Measurements from ENCODE around the gene ZNF385B. TPM values are rescaled to one million over a fixed set of nuclear protein-coding genes. Genes with fewer than 3 reads are reported as not detected.

The ZNF385B gene
- total RNA-seq, 2 donors from 2014 or later, result 5.3 to 18.1 TPM

GRCh38 chr2:179417436-179417949 lies 443.9 kb downstream of the ZNF385B start:
- no peaks in the 10 kb centered on the region for H3K4me1 ChIP-seq (ENCODE audit: control insufficient read depth, insufficient read depth, low read length)
- 64% methylated on average over 2 of the region's 2 CpGs; no CpG with 5 or more reads in 1 of the 2 experiments for WGBS, 2 experiments (ENCODE audit: insufficient coverage in 1 of 2, insufficient read length in 1 of 2)
- no peaks in the 10 kb centered on the region for H3K36me3 ChIP-seq (ENCODE audit: control insufficient read depth, insufficient read depth, low read length)
- no peak overlapping the region for H3K27ac ChIP-seq (ENCODE audit: low read depth, low read length)
- H3K4me3 Mint-ChIP-seq, result no peak overlapping the region
- no peak overlapping the region for H3K9ac ChIP-seq (ENCODE audit: extremely low read depth, low read length, poor library complexity, severe bottlenecking)
- H3K4me3 ChIP-seq (ENCODE audit: low read length), result no peak overlapping the region
- DNase-seq, result no peak
- H3K9me3 Mint-ChIP-seq, result peaks cover 10% of the 10 kb centered on the region
- H3K9me3 ChIP-seq (ENCODE audit: control insufficient read depth, low read length), result no peaks in the 10 kb centered on the region
- H3K36me3 Mint-ChIP-seq (ENCODE audit: low read depth), result no peaks in the 10 kb centered on the region
- no peaks in the 10 kb centered on the region for H3K27me3 Mint-ChIP-seq (ENCODE audit: insufficient read depth)
- H3K27ac Mint-ChIP-seq, result no peak overlapping the region
- no peaks in the 10 kb centered on the region for H3K27me3 ChIP-seq (ENCODE audit: control insufficient read depth, insufficient read depth, low read length, poor library complexity, severe bottlenecking)
- TF ChIP-seq, protein P1, sequence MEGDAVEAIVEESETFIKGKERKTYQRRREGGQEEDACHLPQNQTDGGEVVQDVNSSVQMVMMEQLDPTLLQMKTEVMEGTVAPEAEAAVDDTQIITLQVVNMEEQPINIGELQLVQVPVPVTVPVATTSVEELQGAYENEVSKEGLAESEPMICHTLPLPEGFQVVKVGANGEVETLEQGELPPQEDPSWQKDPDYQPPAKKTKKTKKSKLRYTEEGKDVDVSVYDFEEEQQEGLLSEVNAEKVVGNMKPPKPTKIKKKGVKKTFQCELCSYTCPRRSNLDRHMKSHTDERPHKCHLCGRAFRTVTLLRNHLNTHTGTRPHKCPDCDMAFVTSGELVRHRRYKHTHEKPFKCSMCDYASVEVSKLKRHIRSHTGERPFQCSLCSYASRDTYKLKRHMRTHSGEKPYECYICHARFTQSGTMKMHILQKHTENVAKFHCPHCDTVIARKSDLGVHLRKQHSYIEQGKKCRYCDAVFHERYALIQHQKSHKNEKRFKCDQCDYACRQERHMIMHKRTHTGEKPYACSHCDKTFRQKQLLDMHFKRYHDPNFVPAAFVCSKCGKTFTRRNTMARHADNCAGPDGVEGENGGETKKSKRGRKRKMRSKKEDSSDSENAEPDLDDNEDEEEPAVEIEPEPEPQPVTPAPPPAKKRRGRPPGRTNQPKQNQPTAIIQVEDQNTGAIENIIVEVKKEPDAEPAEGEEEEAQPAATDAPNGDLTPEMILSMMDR (conservative IDR thresholded peaks at IDR 0.05), result no peak
- peaks cover 1% of the 10 kb centered on the region for H3K4me1 Mint-ChIP-seq

DNA sequence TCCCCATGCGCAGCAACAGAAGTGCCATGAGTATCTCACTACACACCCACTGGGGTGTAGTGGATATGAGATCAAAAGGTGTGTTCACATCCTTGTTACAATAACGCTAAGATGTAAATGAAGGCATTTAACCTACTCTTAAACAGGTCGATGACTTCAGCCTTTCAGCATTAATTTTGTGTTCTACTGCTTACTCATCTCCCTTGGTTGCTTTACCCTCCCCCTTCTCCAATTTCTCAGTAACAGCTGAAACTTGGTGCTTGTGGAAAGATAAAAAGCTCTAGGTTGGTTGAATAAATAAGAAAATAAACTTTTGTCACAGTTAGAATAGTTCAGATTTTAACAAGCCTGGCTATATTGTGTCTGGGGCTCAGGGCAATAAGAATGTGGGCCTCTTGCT lies 449.3 kb downstream of the ZNF385B start:
- Histone ChIP-seq H3K36me3 (ENCODE audit: control insufficient read depth, insufficient read depth, low read length) (no peaks in the 10 kb centered on the region), H3K4me3 (ENCODE audit: low read length) (no peak overlapping the region), H3K9me3 (ENCODE audit: control insufficient read depth, low read length) (no peaks in the 10 kb centered on the region), H3K9ac (ENCODE audit: extremely low read depth, low read length, poor library complexity, severe bottlenecking) (no peak overlapping the region), H3K27ac (ENCODE audit: low read depth, low read length) (no peak overlapping the region), H3K27me3 (ENCODE audit: control insufficient read depth, insufficient read depth, low read length, poor library complexity, severe bottlenecking) (no peaks in the 10 kb centered on the region), H3K4me1 (ENCODE audit: control insufficient read depth, insufficient read depth, low read length) (no peaks in the 10 kb centered on the region)
- Mint-ChIP-seq H3K27ac (no peak overlapping the region), H3K27me3 (ENCODE audit: insufficient read depth) (no peaks in the 10 kb centered on the region), H3K36me3 (ENCODE audit: low read depth) (no peaks in the 10 kb centered on the region), H3K4me1 (peaks cover 2% of the 10 kb centered on the region), H3K4me3 (no peak overlapping the region), H3K9me3 (peaks cover 7% of the 10 kb centered on the region)
- TF ChIP-seq, protein P1 (conservative IDR thresholded peaks at IDR 0.05), result no peak
- no peak for DNase-seq
- 57 to 88% methylated on average over 1 to 3 of the region's 3 CpGs for WGBS, 2 experiments (ENCODE audit: insufficient coverage in 1 of 2, insufficient read length in 1 of 2)

GRCh38 chr2:179410552-179411356 lies 450.7 kb downstream of the ZNF385B start:
- Histone ChIP-seq H3K4me1 (ENCODE audit: control insufficient read depth, insufficient read depth, low read length) (no peaks in the 10 kb centered on the region), H3K9ac (ENCODE audit: extremely low read depth, low read length, poor library complexity, severe bottlenecking) (no peak overlapping the region), H3K4me3 (ENCODE audit: low read length) (no peak overlapping the region), H3K27ac (ENCODE audit: low read depth, low read length) (no peak overlapping the region), H3K9me3 (ENCODE audit: control insufficient read depth, low read length) (no peaks in the 10 kb centered on the region), H3K36me3 (ENCODE audit: control insufficient read depth, insufficient read depth, low read length) (no peaks in the 10 kb centered on the region), H3K27me3 (ENCODE audit: control insufficient read depth, insufficient read depth, low read length, poor library complexity, severe bottlenecking) (no peaks in the 10 kb centered on the region)
- 61 to 86% methylated on average over 3 to 8 of the region's 8 CpGs for WGBS, 2 experiments (ENCODE audit: insufficient coverage in 1 of 2, insufficient read length in 1 of 2)
- peaks cover 2% of the 10 kb centered on the region for H3K4me1 Mint-ChIP-seq
- no peak overlapping the region for H3K4me3 Mint-ChIP-seq
- no peaks in the 10 kb centered on the region for H3K27me3 Mint-ChIP-seq (ENCODE audit: insufficient read depth)
- H3K36me3 Mint-ChIP-seq (ENCODE audit: low read depth), result no peaks in the 10 kb centered on the region
- DNase-seq, result peak; percentile 75
- H3K27ac Mint-ChIP-seq, result no peak overlapping the region
- peaks cover 6% of the 10 kb centered on the region for H3K9me3 Mint-ChIP-seq
- TF ChIP-seq, protein P1 (conservative IDR thresholded peaks at IDR 0.05), result peak; percentile 91

Data from endodermal cell (in vitro differentiated cells).